Trophoblast cell (in vitro differentiated cells and primary cell): ENCODE results near the gene MMS19. TPM values are rescaled to one million over a fixed set of nuclear protein-coding genes. Genes with fewer than 3 reads are reported as not detected.

ENCODE experiments used
- DNase-seq, 2 donors: peaks; one replicate each; pipeline ENCODE4 v3.0.0-alpha.2; 2016
- H2AFZ ChIP-seq: 2 replicates; pipeline ENCODE4 v1.6.1; 2013; ENCODE audit warnings: low read length, moderate library complexity, mild to moderate bottlenecking; ENCODE audit not compliant: insufficient read depth, poor library complexity
- H2AK5ac ChIP-seq: 2 replicates; pipeline ENCODE4 v1.6.1; 2013; ENCODE audit warnings: mild to moderate bottlenecking, low read length
- H2BK120ac ChIP-seq: 2 replicates; pipeline ENCODE4 v1.6.1; 2013; ENCODE audit warnings: low read length, mild to moderate bottlenecking, moderate library complexity; ENCODE audit not compliant: insufficient read depth, poor library complexity
- H2BK12ac ChIP-seq: 2 replicates; pipeline ENCODE4 v1.6.1; 2013; ENCODE audit warnings: mild to moderate bottlenecking, low read length, moderate library complexity
- H2BK5ac ChIP-seq: 2 replicates; pipeline ENCODE4 v1.6.1; 2013; ENCODE audit warnings: low read length, low read depth, moderate library complexity, mild to moderate bottlenecking; ENCODE audit not compliant: poor library complexity
- H3K14ac ChIP-seq: 2 replicates; pipeline ENCODE4 v1.6.1; 2013; ENCODE audit warnings: mild to moderate bottlenecking, low read length
- H3K18ac ChIP-seq: 2 replicates; pipeline ENCODE4 v1.6.1; 2013; ENCODE audit warnings: mild to moderate bottlenecking, low read length
- H3K23ac ChIP-seq: 2 replicates; pipeline ENCODE4 v1.6.1; 2013; ENCODE audit warnings: low read length
- H3K27ac ChIP-seq: 2 replicates; pipeline ENCODE4 v1.5.1; 2013; ENCODE audit warnings: low read depth, mild to moderate bottlenecking, inconsistent platforms, low read length, moderate library complexity
- H3K27me3 ChIP-seq: 2 replicates; pipeline ENCODE4 v1.6.1; 2013; ENCODE audit warnings: inconsistent platforms, mild to moderate bottlenecking, low read length, moderate library complexity; ENCODE audit not compliant: insufficient read depth
- H3K36me3 ChIP-seq, 2 experiments: 1 replicate in 1 of 2; 2 replicates in 1 of 2; pipeline ENCODE4 v1.6.1; 2013; ENCODE audit warnings: low read length in 2 of 2, mild to moderate bottlenecking in 2 of 2, moderate library complexity in 1 of 2; ENCODE audit not compliant: insufficient read depth in 2 of 2, control insufficient read depth in 1 of 2
- H3K4ac ChIP-seq: 2 replicates; pipeline ENCODE4 v1.6.1; 2013; ENCODE audit warnings: low read depth, mild to moderate bottlenecking, low read length, moderate library complexity
- H3K4me1 ChIP-seq, 2 experiments: 1 replicate in 1 of 2; 2 replicates in 1 of 2; pipeline ENCODE4 v1.6.1; 2013; ENCODE audit warnings: low read length in 2 of 2, mild to moderate bottlenecking in 2 of 2, moderate library complexity in 1 of 2; ENCODE audit not compliant: insufficient read depth in 2 of 2, control insufficient read depth in 1 of 2
- H3K4me2 ChIP-seq: 2 replicates; pipeline ENCODE4 v1.6.1; 2013; ENCODE audit warnings: inconsistent platforms, mild to moderate bottlenecking, low read length, moderate library complexity
- H3K4me3 ChIP-seq: 2 replicates; pipeline ENCODE4 v1.5.1; 2013; ENCODE audit warnings: mild to moderate bottlenecking, low read depth, low read length, inconsistent platforms
- H3K79me1 ChIP-seq: one replicate; pipeline ENCODE4 v1.6.1; 2013; ENCODE audit warnings: low read length
- H3K79me2 ChIP-seq: 2 replicates; pipeline ENCODE4 v1.6.1; 2013; ENCODE audit warnings: low read length, mild to moderate bottlenecking; ENCODE audit not compliant: control insufficient read depth, insufficient read depth, poor library complexity
- H3K9ac ChIP-seq: 2 replicates; pipeline ENCODE4 v1.6.1; 2013; ENCODE audit warnings: mild to moderate bottlenecking, low read length
- H3K9me3 ChIP-seq: 2 replicates; pipeline ENCODE4 v1.6.1; 2013; ENCODE audit warnings: low read depth, mild to moderate bottlenecking, control low read depth, inconsistent platforms, low read length; ENCODE audit not compliant: insufficient read depth
- H4K12ac ChIP-seq: 2 replicates; pipeline ENCODE4 v1.6.1; 2013; ENCODE audit warnings: low read depth, mild to moderate bottlenecking, low read length, moderate library complexity
- H4K8ac ChIP-seq: 2 replicates; pipeline ENCODE4 v1.6.1; 2013; ENCODE audit warnings: low read depth, mild to moderate bottlenecking, low read length, moderate library complexity
- H4K91ac ChIP-seq: one replicate; pipeline ENCODE4 v1.6.1; 2013; ENCODE audit warnings: low read depth, mild to moderate bottlenecking, low read length, moderate library complexity
- WGBS: extraction: QIAGEN DNeasy Blood & Tissue Kit; methylation state at CpG from one replicate; pipeline ENCODE4 v1.1.7; 2013; ENCODE audit warnings: missing lambda C conversion rate; ENCODE audit not compliant: insufficient read length, insufficient coverage; ENCODE audit errors: extremely low coverage; 5-methylcytosine and 5-hydroxymethylcytosine counted together
- polyA plus RNA-seq: library from polyadenylated mRNA; stranded (reverse); fragments of 200-250 nt; gene quantifications from 2 replicates; pipeline ENCODE4 v1.2.3, GENCODE V29; 2013

The MMS19 gene, protein sequence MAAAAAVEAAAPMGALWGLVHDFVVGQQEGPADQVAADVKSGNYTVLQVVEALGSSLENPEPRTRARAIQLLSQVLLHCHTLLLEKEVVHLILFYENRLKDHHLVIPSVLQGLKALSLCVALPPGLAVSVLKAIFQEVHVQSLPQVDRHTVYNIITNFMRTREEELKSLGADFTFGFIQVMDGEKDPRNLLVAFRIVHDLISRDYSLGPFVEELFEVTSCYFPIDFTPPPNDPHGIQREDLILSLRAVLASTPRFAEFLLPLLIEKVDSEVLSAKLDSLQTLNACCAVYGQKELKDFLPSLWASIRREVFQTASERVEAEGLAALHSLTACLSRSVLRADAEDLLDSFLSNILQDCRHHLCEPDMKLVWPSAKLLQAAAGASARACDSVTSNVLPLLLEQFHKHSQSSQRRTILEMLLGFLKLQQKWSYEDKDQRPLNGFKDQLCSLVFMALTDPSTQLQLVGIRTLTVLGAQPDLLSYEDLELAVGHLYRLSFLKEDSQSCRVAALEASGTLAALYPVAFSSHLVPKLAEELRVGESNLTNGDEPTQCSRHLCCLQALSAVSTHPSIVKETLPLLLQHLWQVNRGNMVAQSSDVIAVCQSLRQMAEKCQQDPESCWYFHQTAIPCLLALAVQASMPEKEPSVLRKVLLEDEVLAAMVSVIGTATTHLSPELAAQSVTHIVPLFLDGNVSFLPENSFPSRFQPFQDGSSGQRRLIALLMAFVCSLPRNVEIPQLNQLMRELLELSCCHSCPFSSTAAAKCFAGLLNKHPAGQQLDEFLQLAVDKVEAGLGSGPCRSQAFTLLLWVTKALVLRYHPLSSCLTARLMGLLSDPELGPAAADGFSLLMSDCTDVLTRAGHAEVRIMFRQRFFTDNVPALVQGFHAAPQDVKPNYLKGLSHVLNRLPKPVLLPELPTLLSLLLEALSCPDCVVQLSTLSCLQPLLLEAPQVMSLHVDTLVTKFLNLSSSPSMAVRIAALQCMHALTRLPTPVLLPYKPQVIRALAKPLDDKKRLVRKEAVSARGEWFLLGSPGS
- polyA plus RNA-seq, result 91.9 and 93.6 TPM in 2 replicates

DNA sequence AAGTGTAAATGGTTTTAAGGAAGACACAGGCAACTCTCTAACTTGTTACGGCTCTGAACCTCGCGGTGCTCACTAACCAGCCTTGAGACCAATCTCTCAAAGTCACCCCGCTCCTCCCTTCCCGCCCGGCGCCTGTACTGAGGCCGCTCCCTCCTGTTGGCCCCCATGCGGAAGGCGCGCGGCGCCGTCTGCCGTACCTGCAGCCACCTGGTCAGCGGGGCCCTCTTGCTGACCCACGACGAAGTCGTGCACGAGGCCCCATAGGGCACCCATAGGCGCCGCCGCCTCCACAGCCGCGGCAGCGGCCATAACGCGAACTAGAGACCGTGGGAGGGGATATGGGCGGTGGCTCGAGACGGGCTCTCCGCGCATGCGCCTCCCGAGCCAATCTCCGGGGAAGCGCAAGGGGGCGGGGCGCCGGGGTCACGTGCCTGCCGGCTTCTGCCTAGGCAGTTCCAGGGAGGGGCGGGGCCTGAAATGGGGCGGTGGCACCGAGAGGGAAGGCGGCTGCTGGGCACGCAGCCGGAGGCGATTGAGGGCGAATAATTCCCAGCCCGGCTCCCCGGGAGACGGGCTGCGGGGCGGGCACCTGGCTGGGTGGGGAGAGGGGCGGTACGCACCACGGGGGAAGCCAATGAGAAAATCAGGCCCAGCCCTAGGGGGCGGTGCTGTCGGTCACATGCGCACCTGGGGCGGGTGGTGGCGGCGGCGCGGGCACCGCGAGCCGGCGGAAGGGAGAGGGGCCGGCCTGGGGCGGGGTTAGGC, at the start of gene MMS19:
Gene MMS19, minus strand, starts transcription at position 347 of the 765 bp plus-strand sequence. Its CDS starts 38 bp downstream, at position 309.
- Histone ChIP-seq H4K12ac (peak within 1 kb of the TSS; percentile 86), H3K9me3 (no peaks in the 10 kb centered on the region), H2AK5ac (peak within 1 kb of the TSS; percentile 78), H3K36me3 (peaks cover under 1 to 3% of the 10 kb centered on the region in 2 experiments), H4K91ac (peak within 1 kb of the TSS; percentile 93), H3K4me2 (peak within 1 kb of the TSS; percentile 87), H3K23ac (no peak within 1 kb of the TSS), H3K4me1 (peaks cover 10 to 11% of the 10 kb centered on the region in 2 experiments), H2AFZ (peak within 1 kb of the TSS; percentile 93), H3K27me3 (peaks cover 6% of the 10 kb centered on the region), H2BK5ac (peak within 1 kb of the TSS; percentile 78), H3K79me1 (peaks cover 14% of the 10 kb centered on the region), H3K4ac (peak within 1 kb of the TSS; percentile 80), H2BK12ac (peak within 1 kb of the TSS; percentile 25), H3K18ac (peak within 1 kb of the TSS; percentile 95), H3K9ac (peak within 1 kb of the TSS; percentile 99), H3K4me3 (peak within 1 kb of the TSS; percentile 99), H3K27ac (peak within 1 kb of the TSS; percentile 89), H3K79me2 (peaks cover 17% of the 10 kb centered on the region), H4K8ac (peak within 1 kb of the TSS; percentile 92), H3K14ac (peak within 1 kb of the TSS; percentile 97), H2BK120ac (peak within 1 kb of the TSS; percentile 78)
- no CpG with 5 or more reads among the region's 73 CpGs for WGBS
- DNase-seq, result peak; percentile 99 to 100

DNA sequence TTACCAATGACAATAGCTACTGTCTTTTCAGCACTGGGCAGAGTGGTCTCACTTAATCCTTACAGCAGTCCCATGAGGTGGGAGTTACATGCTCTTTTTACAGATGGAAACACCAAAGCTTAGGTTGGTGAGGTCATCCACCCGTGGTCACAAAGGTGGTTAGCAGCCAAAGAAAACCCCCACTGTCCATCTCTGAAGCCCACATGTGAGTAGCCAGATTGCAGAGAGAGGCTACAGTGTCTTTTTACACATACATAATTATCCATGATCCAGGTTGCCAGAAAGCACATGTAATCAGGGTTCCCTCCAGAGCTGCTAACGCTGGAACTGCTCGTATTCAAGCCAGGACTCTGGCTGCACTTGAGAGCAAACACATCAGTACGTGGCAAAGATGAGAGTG, 49.7 kb upstream of the MMS19 start:
- DNase-seq, result no peak
- Histone ChIP-seq H3K4me1 (peaks cover 40% of the 10 kb centered on the region in 2 experiments), H3K14ac (no peak overlapping the region), H2BK120ac (no peak overlapping the region), H3K79me1 (peaks cover 24% of the 10 kb centered on the region), H3K27me3 (no peaks in the 10 kb centered on the region), H2AFZ (no peak overlapping the region), H3K4ac (no peak overlapping the region), H4K91ac (peak overlapping the region; percentile 39), H2AK5ac (no peak overlapping the region), H4K12ac (no peak overlapping the region), H3K79me2 (peaks cover 2% of the 10 kb centered on the region), H3K4me2 (no peak overlapping the region), H3K27ac (no peak overlapping the region), H2BK12ac (no peak overlapping the region), H2BK5ac (no peak overlapping the region), H3K9ac (no peak overlapping the region), H4K8ac (no peak overlapping the region), H3K18ac (no peak overlapping the region), H3K9me3 (no peaks in the 10 kb centered on the region), H3K36me3 (no peaks in the 10 kb centered on the region), H3K4me3 (no peak overlapping the region), H3K23ac (peak overlapping the region; percentile 29)
- no CpG with 5 or more reads among the region's 4 CpGs for WGBS

DNA sequence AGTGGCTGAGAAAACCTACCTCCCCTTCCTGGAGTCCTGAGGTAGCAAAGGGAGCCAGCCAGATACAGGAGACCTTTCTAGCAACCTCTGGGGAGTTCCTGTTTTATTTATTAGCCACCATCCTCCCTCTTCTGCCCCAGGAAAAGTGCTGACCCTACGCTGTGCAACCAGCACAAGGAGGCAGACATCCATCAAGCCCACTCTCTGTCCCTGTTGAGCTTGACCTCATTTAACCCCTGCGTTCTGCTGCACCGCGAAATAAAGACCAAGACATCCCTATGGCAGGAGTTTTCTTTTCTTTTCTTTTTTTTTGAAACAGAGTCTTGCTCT, 49.0 kb upstream of the MMS19 start:
- Histone ChIP-seq H3K79me1 (peaks cover 31% of the 10 kb centered on the region), H3K79me2 (peaks cover 2% of the 10 kb centered on the region), H4K12ac (no peak overlapping the region), H2BK5ac (no peak overlapping the region), H4K91ac (peak overlapping the region; percentile 65), H3K4ac (peak overlapping the region; percentile 21), H2BK120ac (no peak overlapping the region), H3K4me2 (no peak overlapping the region), H3K18ac (peak overlapping the region; percentile 55), H3K4me1 (peaks cover 47 to 48% of the 10 kb centered on the region in 2 experiments), H3K27me3 (no peaks in the 10 kb centered on the region), H3K23ac (no peak overlapping the region), H3K4me3 (no peak overlapping the region), H2AFZ (no peak overlapping the region), H2BK12ac (peak overlapping the region; percentile 71), H3K14ac (peak overlapping the region; percentile 38), H3K36me3 (no peaks in the 10 kb centered on the region), H2AK5ac (peak overlapping the region; percentile 61), H3K27ac (no peak overlapping the region), H3K9ac (no peak overlapping the region), H3K9me3 (no peaks in the 10 kb centered on the region), H4K8ac (no peak overlapping the region)
- no peak for DNase-seq
- no CpG with 5 or more reads among the region's 4 CpGs for WGBS
